D721Med (cell line): ENCODE data around the gene MIEF1.

ENCODE experiments used
- DNase-seq: peaks from one replicate; pipeline ENCODE4 v3.0.0; 2011; ENCODE audit warnings: low spot score; ENCODE audit not compliant: insufficient read length
- FAIRE-seq: peaks from 2 replicates; lab custom pipeline; 2011; peaks lifted over from hg19 to GRCh38; lab: Jason Lieb, UNC
- CTCF ChIP-seq: IDR thresholded peaks from 2 replicates; pipeline ENCODE4 v1.5.1; 2012; ENCODE audit warnings: mild to moderate bottlenecking, control low read depth; ENCODE audit not compliant: insufficient read depth; ENCODE audit errors: missing control alignments

MIEF1 gene

GRCh38 chr22:39471381-39472141 is 30.5 kb upstream of the MIEF1 start:
- no peak for TF ChIP-seq CTCF
- DNase-seq (no peak), FAIRE-seq (no peak)

- TF ChIP-seq CTCF: no peak
- DNase-seq: no peak
Observed at GRCh38 chr22:39472570-39473556, 29.2 kb upstream of the MIEF1 start.

GRCh38 chr22:39473851-39474250 is 28.2 kb upstream of the MIEF1 start:
- FAIRE-seq (no peak), DNase-seq (no peak)
- no peak for TF ChIP-seq CTCF

More at GRCh38 chr22:39472570-39473556, 29.2 kb upstream of the MIEF1 start:
- no peak for FAIRE-seq

- DNase-seq: no peak
- no peak for FAIRE-seq
- no peak for TF ChIP-seq CTCF
Observed at GRCh38 chr22:39474351-39475111, 27.6 kb upstream of the MIEF1 start.

- no peak for TF ChIP-seq CTCF
- no peak for DNase-seq
- no peak for FAIRE-seq
Observed at GRCh38 chr22:39475337-39475736, 26.8 kb upstream of the MIEF1 start.

GRCh38 chr22:39475902-39476301 is 26.2 kb upstream of the MIEF1 start:
- FAIRE-seq: no peak

More at GRCh38 chr22:39475902-39476301, 26.2 kb upstream of the MIEF1 start:
- no peak for DNase-seq
- TF ChIP-seq CTCF: no peak
